ENCODE data around the gene DPP10. TPM values are rescaled to one million over a fixed set of nuclear protein-coding genes. Genes with fewer than 3 reads are reported as not detected.

The DPP10 gene
- total RNA-seq, 1 experiment from 2014 or later, result not detected

DNA sequence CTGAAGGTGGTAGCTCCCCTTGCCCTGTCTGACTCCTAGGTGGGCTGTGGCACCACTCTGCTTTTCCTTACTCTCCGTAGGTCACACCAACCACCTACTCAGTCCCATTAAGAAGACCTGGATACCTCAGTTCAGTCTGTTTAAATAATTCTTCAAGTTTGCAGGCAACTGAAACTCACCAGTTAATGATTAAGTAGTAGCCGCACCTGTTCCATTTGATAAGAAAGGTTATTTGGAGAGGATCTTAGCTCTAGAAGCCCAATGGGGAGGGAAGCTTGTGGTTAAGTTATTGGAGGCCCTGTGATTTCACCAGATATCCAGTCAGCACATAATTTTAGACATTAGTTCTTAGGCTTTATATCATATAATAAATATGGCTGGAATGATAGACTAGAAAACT, 1193.0 kb downstream of the DPP10 start:
- BruUV-seq (replicated peaks), result no TSS peak
- ATAC-seq (no peak), DNase-seq (ENCODE audit: low read depth, low spot score) (no peak)
- no peaks in the 10 kb centered on the region for H3K36me3 ChIP-seq (ENCODE audit: control insufficient read depth, insufficient read depth, low read length)
- ChIA-PET POLR2A (no interaction called here), CTCF (no interaction called here)
- no peaks in the 10 kb centered on the region for H3K4me1 ChIP-seq (ENCODE audit: control insufficient read depth, insufficient read depth, low read length)
- in situ Hi-C loops (cut with HindIII; ENCODE audit: low pct_unique_long_range_greater_than_20kb, low sequenced_read_pairs), result no loop called here
- H3K4me3 ChIP-seq (ENCODE audit: low read depth in 2 of 2, low read length in 2 of 2), result no peak overlapping the region
- H3K9me3 ChIP-seq (ENCODE audit: control insufficient read depth, insufficient read depth, low read depth, low read length), result no peaks in the 10 kb centered on the region; the same call in 1 of the 2 replicates
- no peak overlapping the region for H3K27ac ChIP-seq (ENCODE audit: low read length)
- intact Hi-C loops (cut with micrococcal nuclease; ENCODE audit: unreplicated experiment), result no loop called here
- H3K27me3 ChIP-seq (ENCODE audit: control insufficient read depth, insufficient read depth, low read length), result no peaks in the 10 kb centered on the region
- TF ChIP-seq, protein P1, sequence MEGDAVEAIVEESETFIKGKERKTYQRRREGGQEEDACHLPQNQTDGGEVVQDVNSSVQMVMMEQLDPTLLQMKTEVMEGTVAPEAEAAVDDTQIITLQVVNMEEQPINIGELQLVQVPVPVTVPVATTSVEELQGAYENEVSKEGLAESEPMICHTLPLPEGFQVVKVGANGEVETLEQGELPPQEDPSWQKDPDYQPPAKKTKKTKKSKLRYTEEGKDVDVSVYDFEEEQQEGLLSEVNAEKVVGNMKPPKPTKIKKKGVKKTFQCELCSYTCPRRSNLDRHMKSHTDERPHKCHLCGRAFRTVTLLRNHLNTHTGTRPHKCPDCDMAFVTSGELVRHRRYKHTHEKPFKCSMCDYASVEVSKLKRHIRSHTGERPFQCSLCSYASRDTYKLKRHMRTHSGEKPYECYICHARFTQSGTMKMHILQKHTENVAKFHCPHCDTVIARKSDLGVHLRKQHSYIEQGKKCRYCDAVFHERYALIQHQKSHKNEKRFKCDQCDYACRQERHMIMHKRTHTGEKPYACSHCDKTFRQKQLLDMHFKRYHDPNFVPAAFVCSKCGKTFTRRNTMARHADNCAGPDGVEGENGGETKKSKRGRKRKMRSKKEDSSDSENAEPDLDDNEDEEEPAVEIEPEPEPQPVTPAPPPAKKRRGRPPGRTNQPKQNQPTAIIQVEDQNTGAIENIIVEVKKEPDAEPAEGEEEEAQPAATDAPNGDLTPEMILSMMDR (IDR thresholded peaks at IDR 0.05), result no peak
- TF ChIP-seq, protein P2, sequence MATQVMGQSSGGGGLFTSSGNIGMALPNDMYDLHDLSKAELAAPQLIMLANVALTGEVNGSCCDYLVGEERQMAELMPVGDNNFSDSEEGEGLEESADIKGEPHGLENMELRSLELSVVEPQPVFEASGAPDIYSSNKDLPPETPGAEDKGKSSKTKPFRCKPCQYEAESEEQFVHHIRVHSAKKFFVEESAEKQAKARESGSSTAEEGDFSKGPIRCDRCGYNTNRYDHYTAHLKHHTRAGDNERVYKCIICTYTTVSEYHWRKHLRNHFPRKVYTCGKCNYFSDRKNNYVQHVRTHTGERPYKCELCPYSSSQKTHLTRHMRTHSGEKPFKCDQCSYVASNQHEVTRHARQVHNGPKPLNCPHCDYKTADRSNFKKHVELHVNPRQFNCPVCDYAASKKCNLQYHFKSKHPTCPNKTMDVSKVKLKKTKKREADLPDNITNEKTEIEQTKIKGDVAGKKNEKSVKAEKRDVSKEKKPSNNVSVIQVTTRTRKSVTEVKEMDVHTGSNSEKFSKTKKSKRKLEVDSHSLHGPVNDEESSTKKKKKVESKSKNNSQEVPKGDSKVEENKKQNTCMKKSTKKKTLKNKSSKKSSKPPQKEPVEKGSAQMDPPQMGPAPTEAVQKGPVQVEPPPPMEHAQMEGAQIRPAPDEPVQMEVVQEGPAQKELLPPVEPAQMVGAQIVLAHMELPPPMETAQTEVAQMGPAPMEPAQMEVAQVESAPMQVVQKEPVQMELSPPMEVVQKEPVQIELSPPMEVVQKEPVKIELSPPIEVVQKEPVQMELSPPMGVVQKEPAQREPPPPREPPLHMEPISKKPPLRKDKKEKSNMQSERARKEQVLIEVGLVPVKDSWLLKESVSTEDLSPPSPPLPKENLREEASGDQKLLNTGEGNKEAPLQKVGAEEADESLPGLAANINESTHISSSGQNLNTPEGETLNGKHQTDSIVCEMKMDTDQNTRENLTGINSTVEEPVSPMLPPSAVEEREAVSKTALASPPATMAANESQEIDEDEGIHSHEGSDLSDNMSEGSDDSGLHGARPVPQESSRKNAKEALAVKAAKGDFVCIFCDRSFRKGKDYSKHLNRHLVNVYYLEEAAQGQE (IDR thresholded peaks at IDR 0.05; ENCODE audit: insufficient read depth in 1 of 2, low read depth in 2 of 2, low read length in 1 of 2), result no peak
- no peak for TF ChIP-seq SIN3A (IDR thresholded peaks at IDR 0.05; ENCODE audit: borderline replicate concordance, insufficient read depth, low read depth, low read length)
- no peak for TF ChIP-seq POLR2AphosphoS5 (IDR thresholded peaks at IDR 0.05; ENCODE audit: low read depth, low read length)
- TF ChIP-seq TCF7L2 (IDR thresholded peaks at IDR 0.05; ENCODE audit: low read depth, low read length), result no peak

DNA sequence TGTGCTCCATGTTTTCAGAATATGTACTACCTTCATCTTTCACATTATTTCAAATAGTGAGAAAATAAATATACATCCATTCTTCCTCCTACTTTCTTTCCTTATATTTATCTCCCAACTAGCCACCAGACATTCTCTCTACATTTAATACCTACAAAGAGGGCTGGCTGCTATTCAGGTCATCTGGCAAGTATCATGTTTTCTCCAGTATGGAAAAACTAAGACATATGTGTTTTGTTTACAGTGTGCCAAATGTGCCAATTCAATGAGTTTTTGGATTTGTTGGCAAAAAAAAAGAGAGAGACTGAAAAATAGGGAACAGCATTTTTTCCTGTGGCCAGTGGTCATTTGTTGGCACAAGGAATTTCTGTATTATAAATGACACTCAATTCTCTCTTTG, 1207.3 kb downstream of the DPP10 start:
- Histone ChIP-seq H3K4me3 (ENCODE audit: low read depth in 2 of 2, low read length in 2 of 2) (no peak overlapping the region), H3K27ac (ENCODE audit: low read length) (no peak overlapping the region), H3K9me3 (ENCODE audit: control insufficient read depth, insufficient read depth, low read depth, low read length) (no peaks in the 10 kb centered on the region), H3K36me3 (ENCODE audit: control insufficient read depth, insufficient read depth, low read length) (no peaks in the 10 kb centered on the region), H3K4me1 (ENCODE audit: control insufficient read depth, insufficient read depth, low read length) (no peaks in the 10 kb centered on the region), H3K27me3 (ENCODE audit: control insufficient read depth, insufficient read depth, low read length) (no peaks in the 10 kb centered on the region)
- TF ChIP-seq POLR2AphosphoS5 (IDR thresholded peaks at IDR 0.05; ENCODE audit: low read depth, low read length), result no peak
- no peak for TF ChIP-seq SIN3A (IDR thresholded peaks at IDR 0.05; ENCODE audit: borderline replicate concordance, insufficient read depth, low read depth, low read length)
- TF ChIP-seq, protein P2 (IDR thresholded peaks at IDR 0.05; ENCODE audit: insufficient read depth in 1 of 2, low read depth in 2 of 2, low read length in 1 of 2), result no peak
- TF ChIP-seq TCF7L2 (IDR thresholded peaks at IDR 0.05; ENCODE audit: low read depth, low read length), result no peak
- ATAC-seq (no peak), DNase-seq (ENCODE audit: low read depth, low spot score) (no peak)
- ChIA-PET POLR2A (no interaction called here), CTCF (no interaction called here)
- in situ Hi-C loops (cut with HindIII; ENCODE audit: low pct_unique_long_range_greater_than_20kb, low sequenced_read_pairs) (no loop called here), intact Hi-C loops (cut with micrococcal nuclease; ENCODE audit: unreplicated experiment) (no loop called here)
- BruUV-seq (replicated peaks), result no TSS peak
